Left ventricle myocardium superior (tissue), 1 donor: ENCODE results near the gene ANKIB1. TPM values are rescaled to one million over a fixed set of nuclear protein-coding genes. Genes with fewer than 3 reads are reported as not detected.
A peak's percentile ranks its signal among the peaks of the same experiment; 100 is the strongest.
"Not testable (repeated sequence)": the region's sequence is repeated elsewhere in the genome, so short reads cannot be mapped to it uniquely, and the experiment has no call there.

ENCODE experiments used
- ATAC-seq: fragments of 200-7000 bp; cut with Tn5 transposase; one replicate; pipeline ENCODE4 v1.9.1; 2020; ENCODE audit warnings: mild to moderate bottlenecking, moderate library complexity
- DNase-seq: peaks from one replicate; pipeline ENCODE4 v3.0.0-alpha.2; 2020
- intact Hi-C: fragments of 100-400 bp; cut with micrococcal nuclease; formaldehyde crosslinking; loops from one replicate; pipeline ENCODE4 v1.11.0; 2022
- microRNA-seq: library from miRNA; unstranded; fragments of <30 nt; microRNA quantifications from one replicate; pipeline ENCODE4 v1.2.0, GENCODE V29; 2020; ENCODE audit warnings: borderline number of aligned reads
- total RNA-seq: library from RNA; stranded (reverse); fragmentation: NEBNext Ultra II Directional; extraction: Animal tissue kit (Norgen Biotek cat#: 25700); gene quantifications from one replicate; pipeline ENCODE4 v1.2.1, GENCODE V29; 2021
- donor health status: DM: no; HTN: yes; CAD: no; lungs with severe emphysema.

ANKIB1 gene
- total RNA-seq, 1 donor from 2014 or later: 39.3 TPM

DNA sequence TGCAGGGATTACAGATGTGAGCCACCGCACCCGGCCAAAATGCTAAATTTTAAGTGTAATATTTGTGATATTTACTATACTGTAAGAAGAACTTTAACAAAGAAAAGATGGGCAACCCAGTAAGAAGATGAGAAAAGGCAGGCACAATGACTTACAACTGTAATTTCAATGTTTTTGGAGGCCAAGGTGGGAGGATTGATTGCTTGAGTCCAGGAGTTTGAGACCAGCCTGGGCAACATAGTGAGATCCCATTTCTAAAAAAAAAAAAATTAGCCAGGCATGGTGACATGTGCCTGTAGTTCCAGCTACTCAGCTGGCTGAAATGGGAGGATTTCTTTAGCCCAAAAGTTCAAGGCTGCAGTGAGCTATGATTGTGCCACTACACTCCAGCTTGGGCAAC is 189.8 kb downstream of the ANKIB1 start:
- DNase-seq (no peak), ATAC-seq (no peak)
- intact Hi-C loops: no loop called here

DNA sequence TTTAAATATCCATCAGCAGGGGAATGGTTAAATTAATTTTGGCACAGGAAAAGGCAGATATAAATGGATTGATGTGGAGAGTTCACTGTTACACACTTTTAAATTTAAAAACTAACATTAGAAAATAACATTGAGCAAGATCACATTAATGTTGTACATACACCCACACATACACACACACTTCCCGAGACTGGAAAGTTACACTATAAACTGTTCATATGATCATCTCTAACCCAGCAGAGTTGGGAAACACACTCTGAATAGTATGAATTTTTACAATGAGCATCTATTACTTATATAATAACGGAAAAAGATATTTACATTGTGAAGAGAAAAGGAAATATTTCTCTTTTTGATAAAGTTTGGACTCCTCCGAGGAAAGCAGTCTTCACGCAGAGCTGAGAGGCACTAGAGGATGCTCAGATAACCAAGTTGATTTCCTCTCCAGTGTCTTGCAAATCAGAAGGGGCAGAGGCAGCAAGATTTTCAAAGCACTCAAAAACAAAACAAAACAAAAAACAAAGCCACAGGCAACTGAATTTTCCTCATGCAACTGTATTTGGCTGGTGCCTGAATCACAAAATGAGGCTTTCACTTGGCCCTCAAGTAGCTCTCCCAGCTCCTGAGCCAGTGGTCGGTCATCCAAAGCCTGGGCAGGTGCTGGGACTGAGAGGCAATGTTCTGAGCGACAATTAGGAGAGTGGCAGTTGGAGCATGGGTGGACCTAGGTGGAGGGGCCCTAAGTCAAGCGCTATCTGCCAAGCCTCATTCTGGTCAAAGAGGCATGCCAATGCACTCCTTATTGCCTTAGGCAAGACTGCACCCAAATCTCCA is 191.1 kb downstream of the ANKIB1 start:
- DNase-seq: no peak
- no peak for ATAC-seq
- intact Hi-C loops: no loop called here

DNA sequence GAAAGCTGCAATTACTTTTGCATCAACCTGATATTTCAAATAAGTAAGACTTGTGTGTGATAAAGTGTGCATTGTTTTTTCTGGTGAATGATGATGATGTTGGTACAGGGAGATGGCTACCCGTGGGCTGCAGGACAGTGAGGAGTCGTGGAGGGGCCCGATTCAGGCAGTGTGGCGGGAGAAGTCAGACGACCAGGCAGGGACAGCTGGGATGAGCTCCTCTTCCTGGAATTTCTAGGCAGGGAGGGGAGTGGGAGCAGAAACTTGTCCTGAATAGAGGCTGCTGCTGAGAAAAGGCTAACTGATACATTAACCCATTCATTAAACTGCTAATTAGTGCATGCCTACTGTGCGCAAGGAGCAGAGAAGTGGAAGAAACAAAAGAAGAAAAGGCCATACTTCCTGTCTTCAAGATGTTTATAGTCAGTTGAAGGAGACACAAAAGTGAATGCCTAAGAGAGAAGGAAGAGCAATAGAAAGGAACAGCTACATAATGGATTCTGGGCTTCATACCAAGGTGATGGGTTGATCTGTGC is 192.2 kb downstream of the ANKIB1 start:
- no peak for DNase-seq
- ATAC-seq: no peak
- intact Hi-C loops: no loop called here

DNA sequence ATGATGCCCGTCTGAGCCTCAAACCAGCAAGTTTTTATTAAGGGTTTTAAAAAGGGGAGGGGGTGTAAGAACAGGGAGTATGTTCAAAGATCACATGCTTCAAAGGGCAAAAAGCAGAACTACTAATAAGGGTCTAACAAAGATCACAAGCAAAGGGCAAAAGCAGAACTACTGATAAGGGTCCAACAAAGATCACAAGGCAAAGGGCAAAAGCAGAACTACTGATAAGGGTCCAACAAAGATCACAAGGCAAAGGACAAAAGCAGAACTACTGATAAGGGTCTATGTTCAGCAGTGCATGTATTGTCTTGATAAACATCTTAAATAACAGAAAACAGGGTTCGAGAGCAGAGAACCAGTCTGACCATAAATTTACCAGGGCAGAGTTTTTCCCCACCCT is 196.9 kb downstream of the ANKIB1 start:
- ATAC-seq, intact Hi-C loops, DNase-seq: not testable (repeated sequence)

DNA sequence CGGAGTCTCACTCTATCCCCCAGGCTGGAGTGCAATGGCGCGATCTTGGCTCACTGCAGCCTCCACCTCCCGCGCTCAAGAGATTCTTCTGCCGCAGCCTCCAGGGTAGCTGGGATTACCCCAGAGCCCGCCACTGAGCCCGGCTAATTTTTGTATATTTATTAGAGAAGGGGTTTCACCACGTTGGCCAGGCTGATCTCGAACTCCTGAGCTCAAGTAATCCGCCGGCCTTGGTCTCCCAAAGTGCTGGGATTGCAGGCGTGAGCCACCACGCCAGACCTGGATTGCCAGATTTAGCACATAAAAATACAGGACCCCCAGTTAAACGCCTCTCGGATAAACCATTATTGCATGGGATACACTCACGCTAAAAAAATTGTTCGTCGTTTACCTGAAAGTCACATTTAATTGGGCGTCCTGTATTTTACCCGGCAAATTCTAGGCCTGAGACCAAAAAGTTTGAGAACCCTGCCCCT is 201.1 kb downstream of the ANKIB1 start:
- intact Hi-C loops: no loop called here
- ATAC-seq (no peak), DNase-seq (no peak)

DNA sequence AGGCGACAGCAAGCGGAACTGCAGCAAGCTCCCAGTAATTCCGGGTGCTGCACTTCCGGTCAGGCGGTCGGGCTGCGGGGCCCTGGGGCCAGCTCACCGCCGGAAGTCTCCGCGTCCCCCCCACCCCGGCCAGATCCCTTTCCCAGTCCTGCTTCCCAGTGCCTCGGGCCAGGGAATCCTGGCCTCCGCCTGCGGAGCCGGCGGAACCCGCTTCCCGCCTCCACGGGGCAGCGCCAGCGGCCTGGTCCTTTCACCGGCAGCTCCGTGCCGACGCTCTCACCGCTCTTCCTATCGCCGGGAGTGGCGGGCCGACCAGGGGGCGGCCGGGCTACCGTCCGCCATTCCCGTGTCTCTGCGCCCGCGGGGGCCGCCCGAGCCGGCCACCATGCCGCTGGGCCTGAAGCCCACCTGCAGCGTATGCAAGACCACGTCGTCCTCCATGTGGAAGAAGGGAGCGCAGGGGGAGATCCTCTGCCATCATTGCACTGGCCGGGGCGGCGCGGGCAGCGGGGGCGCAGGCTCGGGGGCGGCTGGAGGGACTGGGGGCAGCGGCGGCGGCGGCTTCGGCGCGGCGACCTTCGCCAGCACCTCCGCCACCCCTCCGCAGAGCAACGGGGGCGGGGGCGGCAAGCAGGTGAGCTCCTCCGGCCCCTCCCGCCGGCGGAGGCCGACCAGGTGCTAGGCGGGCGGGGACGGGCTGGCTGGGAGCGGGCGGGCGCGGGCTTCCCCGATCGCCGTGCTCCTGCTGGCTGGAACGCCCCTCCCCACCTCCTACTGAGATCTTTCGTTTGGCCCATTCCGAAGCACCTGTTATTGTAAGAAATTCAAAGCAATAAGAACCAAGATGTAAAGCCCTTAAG is 201.8 kb downstream of the ANKIB1 start, which contains the start of gene GATAD1:
GATAD1 (plus strand) TSS at position 138 of the 860 bp plus-strand sequence; CDS start at position 386, 248 bp downstream.
- DNase-seq (peak; percentile 93), ATAC-seq (peak; percentile 99)
- intact Hi-C loops: no loop called here

DNA sequence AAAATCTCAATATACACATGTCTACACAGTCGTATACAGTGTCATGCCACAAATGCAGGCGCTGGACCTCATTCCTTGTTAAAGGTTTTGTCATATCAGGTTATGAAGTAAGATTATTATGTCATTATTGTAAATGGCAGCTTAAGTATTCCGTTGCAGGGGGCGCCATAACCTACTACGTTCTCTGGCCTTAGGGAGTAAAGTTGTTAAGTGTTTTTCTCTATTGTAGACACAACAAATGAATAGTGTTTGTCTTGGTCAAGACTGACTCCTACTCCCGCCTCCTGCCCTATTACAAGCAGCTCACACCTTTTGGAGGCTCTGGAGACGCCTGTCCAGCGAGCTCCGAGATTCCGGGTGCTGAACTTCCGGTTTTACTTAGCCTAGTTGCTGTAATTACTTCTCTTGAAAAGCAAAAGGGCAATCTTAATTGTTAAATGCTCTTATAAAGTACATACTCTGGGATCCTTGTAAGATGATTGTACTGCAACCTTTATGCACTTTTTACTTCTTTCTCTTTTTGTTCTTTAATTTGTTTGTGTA is 202.5 kb downstream of the ANKIB1 start:
- intact Hi-C loops: no loop called here
- peak; percentile 24 for ATAC-seq
- DNase-seq: peak; percentile 46

Small RNA genes within 50 kb of the gene (microRNA-seq; reads per million reads assigned to microRNA genes)
- gene MIR1285-1: not detected

Other genes starting within 250 kb of the ANKIB1 start
- gene CYP51A1, start 111.5 kb upstream of the ANKIB1 start, total RNA-seq: 17.6 TPM
- not detected for gene LRRD1, start 66.8 kb upstream of the ANKIB1 start, total RNA-seq
- gene KRIT1, start 60 bp upstream of the ANKIB1 start, total RNA-seq: 23.9 TPM
- 13.1 TPM for gene GATAD1, start 201.5 kb downstream of the ANKIB1 start, total RNA-seq
- not detected for gene ERVW-1, start 232.0 kb downstream of the ANKIB1 start, total RNA-seq